CD4-positive, alpha-beta memory T cell (primary cell): Measurements from ENCODE around the gene MKRN3. TPM values are rescaled to one million over a fixed set of nuclear protein-coding genes. Genes with fewer than 3 reads are reported as not detected.
"Not testable (repeated sequence)": the region's sequence is repeated elsewhere in the genome, so short reads cannot be mapped to it uniquely, and the experiment has no call there.

ENCODE experiments used
- CTCF ChIA-PET: fragments of 350-600 bp; sonication (Branson Sonifier 250); formaldehyde crosslinking; loops from one replicate; lab custom pipeline; 2021; ENCODE audit warnings: inconsistent platforms; ENCODE audit not compliant: partially characterized antibody; lab: Charles Lee
- POLR2A ChIA-PET: fragments of 350-600 bp; sonication (Branson Sonifier 250); formaldehyde crosslinking; loops from one replicate; lab custom pipeline; 2021; ENCODE audit not compliant: partially characterized antibody; lab: Charles Lee
- DNase-seq, 5 donors: peaks; one replicate each; pipeline versions ENCODE4 v3.0.0 to v3.0.0-alpha.2; 2020 to 2022; ENCODE audit warnings: mixed read lengths in 1 of 5
- H3K27ac ChIP-seq: one replicate; pipeline ENCODE4 v1.7.0; 2013; ENCODE audit warnings: low read depth, low read length
- H3K27me3 ChIP-seq: 2 replicates; pipeline ENCODE4 v1.7.0; 2013; ENCODE audit warnings: mild to moderate bottlenecking, low read length, moderate library complexity; ENCODE audit not compliant: insufficient read depth
- H3K36me3 ChIP-seq: 2 replicates; pipeline ENCODE4 v1.7.0; 2013; ENCODE audit warnings: mild to moderate bottlenecking, low read length, moderate library complexity; ENCODE audit not compliant: insufficient read depth
- H3K4me1 ChIP-seq: 2 replicates; pipeline ENCODE4 v1.7.0; 2013; ENCODE audit warnings: mild to moderate bottlenecking, low read length, moderate library complexity; ENCODE audit not compliant: insufficient read depth
- H3K4me3 ChIP-seq, 2 donors: one replicate each; pipeline ENCODE4 v1.7.0; 2013; ENCODE audit warnings: low read length in 2 of 2, mild to moderate bottlenecking in 1 of 2
- H3K9me3 ChIP-seq, 2 donors: one replicate each; pipeline ENCODE4 v1.7.0; 2013; ENCODE audit warnings: low read length in 2 of 2, control low read depth in 1 of 2; ENCODE audit not compliant: control insufficient read depth in 1 of 2
- H3K27ac Mint-ChIP-seq, 7 donors: one replicate each; pipeline ENCODE4 v1.8.0; 2020 to 2021; ENCODE audit warnings: mixed read lengths in 7 of 7, mild to moderate bottlenecking in 6 of 7, inconsistent platforms in 3 of 7, moderate library complexity in 3 of 7
- H3K27me3 Mint-ChIP-seq, 2 donors: one replicate each; pipeline ENCODE4 v1.8.0; 2020 to 2021; ENCODE audit warnings: mixed read lengths in 2 of 2
- H3K36me3 Mint-ChIP-seq, 2 donors: one replicate each; pipeline ENCODE4 v1.8.0; 2020 to 2021; ENCODE audit warnings: mixed read lengths in 2 of 2, inconsistent platforms in 1 of 2, mild to moderate bottlenecking in 1 of 2
- H3K4me1 Mint-ChIP-seq, 4 donors: one replicate each; pipeline ENCODE4 v1.8.0; 2020 to 2021; ENCODE audit warnings: mixed read lengths in 4 of 4, mild to moderate bottlenecking in 1 of 4
- H3K4me3 Mint-ChIP-seq, 8 donors: one replicate each; pipeline ENCODE4 v1.8.0; 2020 to 2021; ENCODE audit warnings: mixed read lengths in 8 of 8, mild to moderate bottlenecking in 7 of 8, moderate library complexity in 6 of 8, inconsistent platforms in 3 of 8
- H3K9me3 Mint-ChIP-seq, 8 donors: one replicate each; pipeline ENCODE4 v1.8.0; 2020 to 2021; ENCODE audit warnings: mixed read lengths in 8 of 8, mild to moderate bottlenecking in 5 of 8, inconsistent platforms in 3 of 8, moderate library complexity in 1 of 8
- intact Hi-C: fragments of 100-400 bp; cut with micrococcal nuclease; formaldehyde crosslinking; loops from one replicate; pipeline ENCODE4 v1.15.1; 2023
- polyA plus RNA-seq, 2 donors: library from polyadenylated mRNA; unstranded; fragments of 300-500 nt; fragmentation: Illumina TruSeq; gene quantifications; one replicate each; pipeline ENCODE4 v1.2.3, GENCODE V29; 2021
- total RNA-seq, 2 experiments: library from RNA; stranded (reverse); gene quantifications; one replicate each; pipeline ENCODE4 v1.2.3, GENCODE V29; 2021

MKRN3 gene
- total and polyA plus RNA-seq, 4 experiments from 2014 or later, result 0.64 to 10.9 (median 6.2) TPM

GRCh38 chr15:23578521-23579150, 13.2 kb downstream of the MKRN3 start:
- H3K27me3 Mint-ChIP-seq, result no peaks in the 10 kb centered on the region
- H3K4me1 Mint-ChIP-seq, result no peaks in the 10 kb centered on the region
- H3K27ac Mint-ChIP-seq, result no peak overlapping the region
- H3K27ac ChIP-seq, result no peak overlapping the region
- H3K4me3 ChIP-seq, result no peak overlapping the region
- H3K4me1 ChIP-seq, result no peaks in the 10 kb centered on the region
- CTCF ChIA-PET, result no interaction called here
- H3K36me3 ChIP-seq, result no peaks in the 10 kb centered on the region
- DNase-seq, result no peak
- intact Hi-C loops, result no loop called here
- H3K36me3 Mint-ChIP-seq, result no peaks in the 10 kb centered on the region
- H3K4me3 Mint-ChIP-seq, result no peak overlapping the region
- H3K9me3 ChIP-seq, result no peaks in the 10 kb centered on the region
- POLR2A ChIA-PET, result no interaction called here
- no peaks in the 10 kb centered on the region for H3K9me3 Mint-ChIP-seq
- no peaks in the 10 kb centered on the region for H3K27me3 ChIP-seq

- Histone ChIP-seq H3K4me3 (no peak overlapping the region), H3K4me1 (no peaks in the 10 kb centered on the region), H3K36me3 (no peaks in the 10 kb centered on the region), H3K27me3 (no peaks in the 10 kb centered on the region), H3K9me3 (no peaks in the 10 kb centered on the region), H3K27ac (no peak overlapping the region)
- H3K36me3 Mint-ChIP-seq, result no peaks in the 10 kb centered on the region
- intact Hi-C loops, result no loop called here
- no peak for DNase-seq
- H3K27ac Mint-ChIP-seq, result no peak overlapping the region
- ChIA-PET POLR2A (no interaction called here), CTCF (no interaction called here)
- H3K4me3 Mint-ChIP-seq, result no peak overlapping the region
- H3K27me3 Mint-ChIP-seq, result no peaks in the 10 kb centered on the region
- peaks cover 0 to 4% (median 1%) of the 10 kb centered on the region in 8 donors for H3K9me3 Mint-ChIP-seq
- no peaks in the 10 kb centered on the region for H3K4me1 Mint-ChIP-seq
Observed at GRCh38 chr15:23588268-23588667, 22.8 kb downstream of the MKRN3 start.

- Mint-ChIP-seq H3K27ac (no peak overlapping the region), H3K4me3 (no peak overlapping the region), H3K4me1 (no peaks in the 10 kb centered on the region), H3K36me3 (no peaks in the 10 kb centered on the region), H3K27me3 (no peaks in the 10 kb centered on the region), H3K9me3 (peaks cover 0 to 4% (median under 1%) of the 10 kb centered on the region in 8 donors)
- no peak for DNase-seq
- Histone ChIP-seq H3K4me3 (no peak overlapping the region), H3K4me1 (no peaks in the 10 kb centered on the region), H3K27ac (no peak overlapping the region), H3K36me3 (no peaks in the 10 kb centered on the region), H3K9me3 (no peaks in the 10 kb centered on the region), H3K27me3 (no peaks in the 10 kb centered on the region)
- intact Hi-C loops, result no loop called here
- POLR2A ChIA-PET, result no interaction called here
- CTCF ChIA-PET, result no interaction called here
Observed at GRCh38 chr15:23589012-23589411, 23.5 kb downstream of the MKRN3 start.

GRCh38 chr15:23594252-23594770, 28.8 kb downstream of the MKRN3 start:
- Histone ChIP-seq H3K27ac (no peak overlapping the region), H3K36me3 (no peaks in the 10 kb centered on the region), H3K4me1 (no peaks in the 10 kb centered on the region), H3K9me3 (no peaks in the 10 kb centered on the region), H3K27me3 (no peaks in the 10 kb centered on the region), H3K4me3 (no peak overlapping the region)
- ChIA-PET CTCF (no interaction called here), POLR2A (no interaction called here)
- H3K4me3 Mint-ChIP-seq, result no peak overlapping the region
- H3K27ac Mint-ChIP-seq, result no peak overlapping the region
- intact Hi-C loops, result no loop called here
- peaks cover 0 to 4% (median 0%) of the 10 kb centered on the region in 8 donors for H3K9me3 Mint-ChIP-seq
- no peaks in the 10 kb centered on the region for H3K36me3 Mint-ChIP-seq
- H3K4me1 Mint-ChIP-seq, result no peaks in the 10 kb centered on the region
- no peaks in the 10 kb centered on the region for H3K27me3 Mint-ChIP-seq
- no peak for DNase-seq

- Mint-ChIP-seq H3K27me3 (no peaks in the 10 kb centered on the region), H3K36me3 (no peaks in the 10 kb centered on the region), H3K9me3 (peaks cover 0 to 2% (median 0%) of the 10 kb centered on the region in 8 donors), H3K4me1 (no peaks in the 10 kb centered on the region), H3K27ac (no peak overlapping the region), H3K4me3 (no peak overlapping the region)
- Histone ChIP-seq H3K9me3 (no peaks in the 10 kb centered on the region), H3K4me3 (no peak overlapping the region), H3K27me3 (no peaks in the 10 kb centered on the region), H3K27ac (no peak overlapping the region), H3K4me1 (no peaks in the 10 kb centered on the region), H3K36me3 (no peaks in the 10 kb centered on the region)
- no peak for DNase-seq
- ChIA-PET CTCF (no interaction called here), POLR2A (no interaction called here)
- intact Hi-C loops, result no loop called here
Observed at GRCh38 chr15:23595368-23595767, 29.9 kb downstream of the MKRN3 start.

- H3K4me3 ChIP-seq, result no peak overlapping the region
- no peaks in the 10 kb centered on the region for H3K4me1 Mint-ChIP-seq
- H3K9me3 Mint-ChIP-seq, result peaks cover 0 to 1% (median 0%) of the 10 kb centered on the region in 8 donors
- no peaks in the 10 kb centered on the region for H3K36me3 ChIP-seq
- H3K9me3 ChIP-seq, result no peaks in the 10 kb centered on the region
- no peaks in the 10 kb centered on the region for H3K4me1 ChIP-seq
- no peak for DNase-seq
- H3K27me3 ChIP-seq, result no peaks in the 10 kb centered on the region
- H3K27ac ChIP-seq, result no peak overlapping the region
- no peaks in the 10 kb centered on the region for H3K27me3 Mint-ChIP-seq
- no peak overlapping the region for H3K27ac Mint-ChIP-seq
- intact Hi-C loops, result no loop called here
- POLR2A ChIA-PET, result no interaction called here
- no peak overlapping the region for H3K4me3 Mint-ChIP-seq
- H3K36me3 Mint-ChIP-seq, result no peaks in the 10 kb centered on the region
- CTCF ChIA-PET, result interaction anchor here (1.0 kb wide), 1 partner anchor 47 kb away, joined by 3 read pairs; no protein-coding TSS in a partner anchor
Observed at GRCh38 chr15:23596736-23597135, 31.3 kb downstream of the MKRN3 start.

- H3K36me3 ChIP-seq, H3K27me3 Mint-ChIP-seq, H3K27ac ChIP-seq, H3K4me1 ChIP-seq, CTCF ChIA-PET, DNase-seq, H3K4me3 Mint-ChIP-seq, H3K27ac Mint-ChIP-seq, H3K4me1 Mint-ChIP-seq, H3K36me3 Mint-ChIP-seq, H3K9me3 ChIP-seq, H3K4me3 ChIP-seq, H3K9me3 Mint-ChIP-seq, H3K27me3 ChIP-seq, POLR2A ChIA-PET, intact Hi-C loops: not testable (repeated sequence)
Observed at GRCh38 chr15:23597278-23597677, 31.8 kb downstream of the MKRN3 start.
